ENCODE measurements around the gene MED9.

The MED9 gene

DNA sequence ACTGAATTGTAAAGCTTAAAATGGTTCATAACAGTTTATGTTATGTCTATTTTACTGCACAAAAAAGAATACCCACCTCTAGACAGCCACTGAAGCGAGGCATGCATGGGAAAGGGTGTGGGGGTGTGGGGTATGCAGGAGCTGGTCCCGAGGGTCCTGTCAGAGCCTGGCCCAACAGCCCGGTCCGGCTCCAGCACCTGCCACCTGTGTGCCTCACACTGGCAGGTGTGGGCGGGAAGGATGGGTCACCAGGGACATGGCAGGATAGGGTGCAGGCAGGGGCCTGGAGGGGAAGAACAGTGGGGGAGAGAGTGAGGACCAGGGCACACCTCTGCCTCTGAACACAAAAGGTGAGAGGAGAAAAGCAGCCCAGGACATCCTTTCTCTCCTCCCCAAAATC, 42.2 kb downstream of the MED9 start:
- no peak overlapping the region for H3K4me3 ChIP-seq (ENCODE audit: low read depth, low read length)
- TF ChIP-seq, protein P1, sequence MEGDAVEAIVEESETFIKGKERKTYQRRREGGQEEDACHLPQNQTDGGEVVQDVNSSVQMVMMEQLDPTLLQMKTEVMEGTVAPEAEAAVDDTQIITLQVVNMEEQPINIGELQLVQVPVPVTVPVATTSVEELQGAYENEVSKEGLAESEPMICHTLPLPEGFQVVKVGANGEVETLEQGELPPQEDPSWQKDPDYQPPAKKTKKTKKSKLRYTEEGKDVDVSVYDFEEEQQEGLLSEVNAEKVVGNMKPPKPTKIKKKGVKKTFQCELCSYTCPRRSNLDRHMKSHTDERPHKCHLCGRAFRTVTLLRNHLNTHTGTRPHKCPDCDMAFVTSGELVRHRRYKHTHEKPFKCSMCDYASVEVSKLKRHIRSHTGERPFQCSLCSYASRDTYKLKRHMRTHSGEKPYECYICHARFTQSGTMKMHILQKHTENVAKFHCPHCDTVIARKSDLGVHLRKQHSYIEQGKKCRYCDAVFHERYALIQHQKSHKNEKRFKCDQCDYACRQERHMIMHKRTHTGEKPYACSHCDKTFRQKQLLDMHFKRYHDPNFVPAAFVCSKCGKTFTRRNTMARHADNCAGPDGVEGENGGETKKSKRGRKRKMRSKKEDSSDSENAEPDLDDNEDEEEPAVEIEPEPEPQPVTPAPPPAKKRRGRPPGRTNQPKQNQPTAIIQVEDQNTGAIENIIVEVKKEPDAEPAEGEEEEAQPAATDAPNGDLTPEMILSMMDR (IDR thresholded peaks at IDR 0.05; ENCODE audit: low read depth, low read length, missing control alignments) = no peak
- no peak for DNase-seq (ENCODE audit: low read depth)
- in situ Hi-C loops (cut with HindIII; ENCODE audit: low sequenced_read_pairs) = no loop called here

DNA sequence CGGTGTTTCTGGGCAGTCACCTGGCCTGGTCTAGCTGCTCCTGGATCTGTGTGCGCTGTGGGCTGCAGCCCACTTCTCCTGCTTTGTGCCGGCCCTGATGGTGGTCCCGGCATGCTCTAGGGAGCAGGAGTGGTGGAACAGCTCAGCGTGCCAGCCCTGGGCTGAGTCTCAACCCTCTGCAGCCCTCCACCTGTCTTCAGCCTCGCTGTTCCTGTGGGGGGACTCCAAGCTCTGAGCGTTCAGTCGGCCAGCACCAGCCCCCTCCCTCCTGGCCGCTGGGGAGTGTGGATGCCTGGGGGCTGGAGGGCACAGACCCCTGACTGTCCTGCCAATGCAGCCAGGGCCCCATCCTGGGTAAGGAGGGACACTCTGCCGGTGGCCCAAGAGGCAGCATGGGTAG, 43.1 kb downstream of the MED9 start:
- H3K4me3 ChIP-seq (ENCODE audit: low read depth, low read length) = no peak overlapping the region
- in situ Hi-C loops (cut with HindIII; ENCODE audit: low sequenced_read_pairs) = no loop called here
- DNase-seq (ENCODE audit: low read depth) = no peak
- TF ChIP-seq, protein P1 (IDR thresholded peaks at IDR 0.05; ENCODE audit: low read depth, low read length, missing control alignments) = no peak

DNA sequence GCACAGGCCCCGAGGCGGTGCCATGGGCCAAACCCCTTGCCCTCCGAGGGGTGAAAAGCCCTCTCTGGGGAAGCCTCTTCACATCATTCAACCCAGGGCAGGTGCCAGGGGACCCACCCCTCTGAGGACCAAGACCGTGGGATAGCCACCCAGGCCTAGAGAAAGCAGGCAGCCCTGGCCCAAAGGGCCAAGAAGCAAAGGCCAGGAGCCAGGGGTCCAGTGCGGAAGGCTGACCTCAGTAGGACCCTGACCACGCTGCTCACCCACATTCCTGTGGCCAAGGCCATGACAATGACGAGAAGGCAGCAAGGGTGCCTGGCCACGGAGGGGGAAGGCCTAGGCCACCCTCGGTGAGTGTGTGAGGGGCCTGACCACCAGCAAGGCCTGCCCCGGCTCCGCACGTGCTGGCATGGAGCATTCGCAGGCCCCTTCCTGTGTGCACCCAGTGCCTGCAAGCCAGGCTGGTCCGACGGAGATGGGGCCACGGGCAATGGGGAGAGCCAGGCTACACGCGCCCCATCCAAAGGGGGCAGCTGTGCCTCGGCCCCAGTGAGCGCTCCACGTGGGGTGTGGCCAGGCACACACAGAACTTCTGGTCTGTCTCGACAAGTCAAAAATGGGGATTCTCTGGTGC, 43.9 kb downstream of the MED9 start:
- in situ Hi-C loops (cut with HindIII; ENCODE audit: low sequenced_read_pairs) = no loop called here
- TF ChIP-seq, protein P1 (IDR thresholded peaks at IDR 0.05; ENCODE audit: low read depth, low read length, missing control alignments) = no peak
- no peak for DNase-seq (ENCODE audit: low read depth)
- H3K4me3 ChIP-seq (ENCODE audit: low read depth, low read length) = no peak overlapping the region

DNA sequence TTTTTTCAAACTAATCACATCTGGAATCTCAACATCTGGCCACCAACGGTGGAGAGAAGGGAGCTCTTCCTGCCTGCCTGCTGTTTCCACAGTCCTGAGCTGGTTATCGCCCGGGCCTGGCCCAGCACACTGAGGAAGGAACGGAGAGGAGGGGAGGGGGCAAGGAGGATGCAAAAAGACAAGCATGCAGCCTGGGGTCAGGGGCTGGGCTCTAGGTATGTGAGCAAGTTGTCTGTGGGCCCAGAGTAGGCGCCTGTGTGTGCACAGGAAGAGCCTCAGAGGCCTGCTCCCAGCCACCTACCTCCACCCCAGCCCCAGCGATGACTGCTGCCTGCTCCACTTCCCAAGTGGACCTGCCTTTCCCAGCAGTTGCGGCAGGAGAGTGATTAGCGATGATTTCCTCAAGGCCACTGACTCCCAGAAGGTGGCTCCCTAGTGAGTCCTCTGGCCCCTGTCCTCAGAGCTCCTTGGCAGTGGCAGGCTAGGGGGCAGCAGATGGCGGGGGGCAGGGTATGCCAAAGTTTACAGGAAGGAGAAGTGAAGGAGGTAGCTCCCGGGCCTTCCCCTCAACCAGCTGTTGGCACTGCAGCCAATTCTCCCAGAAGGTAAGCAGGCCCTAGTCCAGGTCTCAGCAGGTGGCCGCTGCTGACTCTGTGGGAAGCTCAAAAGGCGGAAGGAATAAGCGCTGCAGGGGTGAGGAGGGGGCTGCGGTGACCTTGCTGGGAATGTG, 46.4 kb downstream of the MED9 start:
- H3K4me3 ChIP-seq (ENCODE audit: low read depth, low read length) = no peak overlapping the region
- TF ChIP-seq, protein P1 (IDR thresholded peaks at IDR 0.05; ENCODE audit: low read depth, low read length, missing control alignments) = peak; percentile 13
- DNase-seq (ENCODE audit: low read depth) = peak; percentile 63
- in situ Hi-C loops (cut with HindIII; ENCODE audit: low sequenced_read_pairs) = no loop called here

DNA sequence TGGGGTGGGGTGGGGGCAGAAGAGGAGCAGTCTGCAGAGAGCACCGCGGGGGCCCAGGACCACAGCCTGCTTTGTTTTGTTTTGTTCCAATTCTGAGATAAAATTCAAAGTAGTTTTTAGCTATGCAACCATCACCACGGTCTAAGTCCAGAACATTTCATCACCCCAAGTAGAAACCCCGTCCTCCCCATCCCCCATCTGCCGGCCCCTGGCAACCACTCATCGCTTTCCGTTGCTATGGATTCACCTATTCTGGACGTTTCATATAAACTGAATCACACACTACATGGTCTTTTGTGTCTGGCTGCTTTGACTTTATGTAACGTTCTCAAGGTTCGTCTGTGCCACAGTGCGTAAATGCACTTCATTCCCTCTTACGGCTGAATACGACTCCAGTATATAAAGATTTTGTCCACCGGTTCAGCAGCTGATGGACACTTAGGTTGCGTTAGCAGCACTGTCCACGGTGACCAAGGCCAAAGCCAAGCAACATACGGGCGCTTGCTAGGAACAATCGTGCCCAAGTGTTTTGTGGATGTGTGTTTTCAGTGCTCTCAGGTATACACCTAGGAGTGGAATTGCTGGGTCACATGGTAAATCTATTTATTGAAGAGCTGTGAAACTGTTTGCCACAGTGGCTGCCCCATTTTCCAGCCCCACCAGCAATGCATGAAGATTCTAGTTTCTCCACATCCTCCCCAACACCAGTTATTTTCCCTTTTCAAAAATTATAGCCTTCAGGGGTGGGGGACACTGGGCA, 47.1 kb downstream of the MED9 start:
- TF ChIP-seq, protein P1 (IDR thresholded peaks at IDR 0.05; ENCODE audit: low read depth, low read length, missing control alignments) = no peak
- no peak overlapping the region for H3K4me3 ChIP-seq (ENCODE audit: low read depth, low read length)
- in situ Hi-C loops (cut with HindIII; ENCODE audit: low sequenced_read_pairs) = no loop called here
- peak; percentile 76 for DNase-seq (ENCODE audit: low read depth)

DNA sequence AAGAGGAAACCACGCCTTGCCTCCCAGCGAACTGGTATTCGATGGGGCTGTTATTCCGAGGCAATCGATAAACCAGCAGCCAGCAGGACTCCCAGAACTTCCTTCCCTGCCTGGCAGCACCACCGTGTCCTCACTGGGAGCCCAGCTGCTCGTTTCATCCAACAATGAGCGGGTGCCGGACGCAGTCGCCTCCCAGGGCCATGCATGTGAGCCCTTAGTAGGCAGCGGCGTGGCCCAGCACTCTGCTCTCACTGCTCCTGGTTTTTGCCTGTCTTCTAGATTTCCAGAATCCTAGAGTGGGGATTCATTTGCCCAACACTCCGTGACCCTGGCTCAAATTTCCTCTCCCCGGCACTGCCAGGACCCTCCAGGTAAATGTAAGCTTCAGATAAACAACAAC, 48.5 kb downstream of the MED9 start:
- TF ChIP-seq, protein P1 (IDR thresholded peaks at IDR 0.05; ENCODE audit: low read depth, low read length, missing control alignments) = no peak
- no peak for DNase-seq (ENCODE audit: low read depth)
- in situ Hi-C loops (cut with HindIII; ENCODE audit: low sequenced_read_pairs) = no loop called here
- no peak overlapping the region for H3K4me3 ChIP-seq (ENCODE audit: low read depth, low read length)
